CD4-positive, alpha-beta T cell treated with Interleukin-17A for 1 hour (primary cell): ENCODE measurements around the gene FBXO44.
A peak's percentile ranks its signal among the peaks of the same experiment; 100 is the strongest.
"Not testable (repeated sequence)": the region's sequence is repeated elsewhere in the genome, so short reads cannot be mapped to it uniquely, and the experiment has no call there.

Source experiments
- DNase-seq: peaks from one replicate; pipeline ENCODE4 v3.0.0-alpha.2; 2020

FBXO44 gene, protein sequence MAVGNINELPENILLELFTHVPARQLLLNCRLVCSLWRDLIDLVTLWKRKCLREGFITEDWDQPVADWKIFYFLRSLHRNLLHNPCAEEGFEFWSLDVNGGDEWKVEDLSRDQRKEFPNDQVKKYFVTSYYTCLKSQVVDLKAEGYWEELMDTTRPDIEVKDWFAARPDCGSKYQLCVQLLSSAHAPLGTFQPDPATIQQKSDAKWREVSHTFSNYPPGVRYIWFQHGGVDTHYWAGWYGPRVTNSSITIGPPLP

DNA sequence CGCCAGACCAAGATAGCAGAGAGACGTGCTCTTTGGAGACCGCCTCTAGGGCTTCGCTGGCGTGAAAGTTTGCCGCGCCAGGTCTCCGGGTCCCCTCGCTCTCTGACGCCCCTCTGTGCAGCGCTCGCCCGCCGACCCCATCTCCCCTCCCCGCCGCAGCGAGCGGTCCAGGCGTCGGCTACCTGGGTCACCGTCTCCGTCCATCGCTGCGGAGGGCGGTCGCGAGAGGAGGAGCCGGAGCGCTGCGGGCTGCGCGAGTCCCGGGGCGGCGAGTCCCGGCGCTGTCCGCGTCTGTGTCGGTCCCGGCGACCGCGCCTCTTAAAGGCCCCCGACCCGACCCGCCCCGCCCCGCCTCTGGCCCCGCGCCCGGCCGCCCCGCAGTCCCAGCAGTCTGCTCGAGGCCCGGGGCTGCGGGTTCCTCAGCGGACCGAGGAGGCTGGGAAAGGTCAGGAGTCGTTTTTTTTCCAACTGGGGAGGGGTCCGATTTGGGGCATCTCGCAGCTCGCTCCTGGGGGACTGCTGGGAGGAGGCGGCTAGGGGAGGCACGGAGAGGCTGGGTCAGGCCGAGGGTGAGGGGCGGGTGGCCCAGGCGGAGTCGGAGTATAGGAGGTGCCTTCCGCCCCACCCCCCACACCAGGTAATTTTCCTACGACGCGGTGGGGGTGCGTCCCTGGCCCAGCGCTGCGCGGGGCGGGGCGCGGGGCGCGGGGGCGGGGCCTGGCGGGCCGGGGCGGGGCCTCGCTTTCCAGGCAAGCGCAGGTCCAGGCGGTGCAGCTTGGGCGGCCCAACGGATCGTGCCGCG, at the start of gene FBXO44, which contains the start of gene FBXO2:
Gene FBXO44 (plus strand): TSS at position 741 of the 802 bp plus-strand sequence. CDS start 959 bp downstream, outside the sequence.
Gene FBXO2 (minus strand): TSS at position 293 of the 802 bp plus-strand sequence. CDS start 89 bp downstream, at position 204.
- DNase-seq, result peak; percentile 67

DNA sequence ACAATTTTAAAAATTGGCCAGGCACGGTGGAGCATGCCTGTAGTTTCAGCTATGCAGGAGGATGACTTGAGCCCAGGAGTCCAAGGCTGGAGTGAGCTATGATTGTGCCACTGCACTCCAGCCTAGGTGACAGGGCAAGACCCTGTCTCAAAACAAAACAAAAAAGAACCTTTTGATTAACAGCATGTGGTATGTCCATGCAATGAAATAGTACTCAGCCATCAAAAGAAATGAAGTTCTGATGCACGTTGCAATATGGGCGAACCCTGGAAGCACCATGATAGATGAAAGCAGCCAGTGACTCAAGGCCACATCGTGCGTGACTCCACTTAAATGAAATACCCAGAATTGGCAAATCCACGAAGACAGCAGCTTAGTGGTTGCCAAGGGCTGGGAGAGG, 47.9 kb upstream of the FBXO44 start:
- DNase-seq, result no peak

DNA sequence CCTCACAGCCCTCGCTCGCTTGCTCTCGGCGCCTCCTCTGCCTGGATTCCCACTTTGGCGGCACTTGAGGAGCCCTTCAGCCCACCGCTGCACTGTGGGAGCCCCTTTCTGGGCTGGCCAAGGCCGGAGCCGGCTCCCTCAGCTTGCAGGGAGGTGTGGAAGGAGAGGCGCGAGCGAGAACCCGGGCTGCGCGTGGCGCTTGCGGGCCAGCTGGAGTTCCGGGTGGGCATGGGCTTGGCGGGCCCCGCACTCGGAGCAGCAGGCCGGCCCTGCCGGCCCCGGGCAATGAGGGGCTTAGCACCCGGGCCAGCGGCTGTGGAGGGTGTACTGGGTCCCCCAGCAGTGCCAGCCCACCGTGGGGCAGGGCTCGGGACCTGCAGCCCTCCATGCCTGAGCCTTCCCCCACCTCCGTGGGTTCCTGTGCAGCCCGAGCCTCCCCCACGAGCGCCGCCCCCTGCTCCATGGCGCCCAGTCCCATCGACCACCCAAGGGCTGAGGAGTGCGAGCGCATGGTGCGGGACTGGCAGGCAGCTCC, 46.0 kb upstream of the FBXO44 start:
- not testable (repeated sequence) for DNase-seq

GRCh38 chr1:11609378-11609777, 45.3 kb upstream of the FBXO44 start:
- not testable (repeated sequence) for DNase-seq

DNA sequence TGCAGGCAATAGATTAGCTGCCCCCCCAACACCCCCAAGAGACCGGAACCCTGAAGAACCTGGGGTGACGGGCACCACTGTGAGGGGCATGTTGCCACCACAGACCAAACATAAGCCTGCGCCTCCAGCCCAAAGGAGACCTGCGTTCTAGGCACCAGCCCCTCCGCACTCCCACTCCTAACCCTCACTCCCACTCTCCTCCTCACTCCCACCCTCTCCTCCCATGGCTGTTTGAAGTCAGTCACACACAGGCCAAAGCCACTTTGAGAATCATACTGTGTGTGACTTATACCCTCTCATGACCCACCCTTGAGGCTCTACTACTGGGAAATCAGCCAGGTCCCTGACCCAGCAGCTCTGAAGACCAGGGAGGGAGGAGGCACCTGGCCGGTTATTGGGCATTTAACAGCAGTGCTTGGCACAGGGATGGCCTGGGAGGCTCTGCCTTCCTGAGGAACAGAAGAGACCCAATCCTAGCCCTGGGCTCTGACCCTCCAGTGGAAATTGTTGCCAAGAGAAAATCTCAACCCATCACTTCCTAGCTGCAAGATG, 44.0 kb upstream of the FBXO44 start:
- no peak for DNase-seq

- DNase-seq, result no peak
Observed at GRCh38 chr1:11611638-11612327, 42.9 kb upstream of the FBXO44 start.

GRCh38 chr1:11613347-11613746, 41.3 kb upstream of the FBXO44 start:
- no peak for DNase-seq

GRCh38 chr1:11615090-11615489, 39.6 kb upstream of the FBXO44 start:
- no peak for DNase-seq

DNA sequence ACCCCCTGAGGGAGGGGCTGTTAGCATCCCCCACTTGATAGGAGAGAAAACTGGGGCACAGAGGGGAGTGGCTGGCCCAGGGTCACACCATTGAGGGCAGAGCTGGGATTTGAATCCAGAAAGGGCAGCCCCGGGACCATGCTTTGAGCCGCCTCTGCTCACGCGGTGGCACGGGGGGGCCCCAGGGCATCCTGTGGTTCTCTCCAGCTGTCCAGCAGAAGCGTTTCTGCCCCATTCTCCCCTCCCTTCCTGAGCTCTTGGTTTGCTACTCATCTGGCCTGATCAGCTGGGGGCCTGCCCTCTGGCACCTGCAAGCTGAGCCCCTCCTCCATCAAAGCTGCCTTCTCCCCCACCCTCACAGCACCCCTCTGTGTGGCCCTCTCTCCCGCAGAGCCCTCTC, 37.9 kb upstream of the FBXO44 start:
- no peak for DNase-seq

DNA sequence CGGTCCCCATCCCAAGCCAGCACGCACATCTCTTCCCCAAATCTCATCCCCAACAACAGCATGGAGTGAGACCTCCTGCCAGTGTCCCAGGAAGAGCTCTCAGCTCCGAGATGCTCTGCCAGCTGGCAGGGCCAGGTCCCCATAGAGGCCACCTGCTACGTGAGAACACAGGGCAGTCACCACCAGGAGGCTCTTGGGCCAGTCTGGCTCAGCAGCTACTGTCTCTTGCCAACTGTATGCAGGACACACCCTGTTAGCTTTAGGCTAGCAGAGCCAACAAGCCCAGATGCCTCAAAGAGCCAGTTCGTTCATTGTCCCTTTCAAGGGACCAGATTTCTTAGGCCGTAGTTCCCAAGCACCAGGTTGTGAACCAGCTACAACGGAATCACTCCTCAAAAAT, 37.4 kb upstream of the FBXO44 start:
- DNase-seq, result no peak

- no peak for DNase-seq
Observed at GRCh38 chr1:11617741-11618140, 36.9 kb upstream of the FBXO44 start.

- DNase-seq, result no peak
Observed at GRCh38 chr1:11620405-11620804, 34.3 kb upstream of the FBXO44 start.

DNA sequence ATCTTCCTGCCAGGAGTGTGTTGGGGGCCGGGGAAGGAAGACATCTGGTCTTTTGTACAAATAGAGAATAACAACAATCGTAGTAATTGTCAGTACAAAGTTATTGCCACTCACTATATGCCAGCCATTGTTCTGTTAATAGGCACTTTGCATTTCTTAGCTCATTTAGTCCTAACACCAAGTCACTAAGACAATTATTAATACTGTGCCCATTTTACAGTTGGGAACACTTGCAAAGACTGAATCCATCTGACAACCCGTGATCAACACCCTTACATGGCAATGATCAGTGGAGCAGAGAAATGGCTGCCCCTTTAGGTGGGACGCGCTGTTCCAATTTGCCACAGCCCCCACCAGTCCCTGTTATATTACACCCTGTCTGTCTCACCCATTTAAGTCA, 33.8 kb upstream of the FBXO44 start:
- no peak for DNase-seq

- DNase-seq, result no peak
Observed at GRCh38 chr1:11622398-11622797, 32.3 kb upstream of the FBXO44 start.

DNA sequence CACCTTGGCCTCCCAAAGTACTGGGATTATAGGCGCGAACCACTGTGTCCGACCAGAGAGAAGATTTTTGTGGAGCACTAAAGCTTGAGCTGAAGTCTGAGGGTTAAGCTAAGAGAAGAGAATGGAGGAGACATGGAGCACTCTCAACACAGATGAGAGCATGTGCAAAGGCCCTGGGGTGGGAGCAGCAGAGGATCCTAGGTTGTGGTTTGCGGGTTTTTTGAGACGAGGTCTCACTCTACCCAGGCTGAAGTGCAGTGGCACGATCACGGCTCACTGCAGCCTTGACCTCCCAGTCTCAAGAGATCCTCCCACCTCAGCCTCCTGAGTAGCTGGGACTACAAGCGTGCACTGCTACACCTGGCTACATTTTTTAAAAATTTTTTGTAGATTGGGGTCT, 31.0 kb upstream of the FBXO44 start:
- DNase-seq, result no peak

DNA sequence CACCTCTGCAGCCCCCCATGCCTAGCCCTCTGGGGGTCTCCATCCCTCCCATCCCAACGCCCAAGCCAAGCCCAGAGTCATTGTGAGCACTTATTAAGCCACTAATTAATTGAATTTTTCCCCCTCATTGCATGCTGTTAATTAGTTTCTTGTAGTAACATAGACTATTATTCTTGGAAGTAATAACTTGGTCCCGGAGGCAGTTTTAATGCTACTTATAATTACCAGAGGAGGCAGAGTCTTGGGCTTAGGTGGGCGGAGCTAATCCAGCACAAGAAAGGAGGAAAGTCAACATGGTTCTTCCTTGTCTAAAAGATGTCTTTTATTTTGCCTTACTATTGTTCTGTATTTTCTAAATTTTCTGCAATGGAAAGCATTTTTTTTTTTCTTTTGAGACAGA, 28.1 kb upstream of the FBXO44 start:
- DNase-seq, result no peak

DNA sequence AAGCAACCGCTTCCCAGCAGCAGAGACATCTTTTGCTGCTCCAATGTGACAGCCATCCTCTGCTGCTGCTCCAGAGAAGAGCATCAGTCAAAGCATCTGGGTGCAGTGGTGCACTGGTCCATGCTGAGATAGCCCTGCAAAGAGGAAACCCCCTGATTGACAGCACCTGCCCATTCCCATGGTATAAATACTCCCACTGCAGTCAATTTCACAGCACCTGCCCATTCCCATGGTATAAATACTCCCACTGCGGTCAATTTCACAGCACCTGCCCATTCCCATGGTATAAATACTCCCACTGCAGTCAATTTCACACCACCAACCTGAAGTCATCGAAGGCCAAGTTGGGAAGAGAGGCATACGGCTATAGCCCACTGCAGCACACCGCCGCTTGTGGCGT, 25.9 kb upstream of the FBXO44 start:
- no peak for DNase-seq

DNA sequence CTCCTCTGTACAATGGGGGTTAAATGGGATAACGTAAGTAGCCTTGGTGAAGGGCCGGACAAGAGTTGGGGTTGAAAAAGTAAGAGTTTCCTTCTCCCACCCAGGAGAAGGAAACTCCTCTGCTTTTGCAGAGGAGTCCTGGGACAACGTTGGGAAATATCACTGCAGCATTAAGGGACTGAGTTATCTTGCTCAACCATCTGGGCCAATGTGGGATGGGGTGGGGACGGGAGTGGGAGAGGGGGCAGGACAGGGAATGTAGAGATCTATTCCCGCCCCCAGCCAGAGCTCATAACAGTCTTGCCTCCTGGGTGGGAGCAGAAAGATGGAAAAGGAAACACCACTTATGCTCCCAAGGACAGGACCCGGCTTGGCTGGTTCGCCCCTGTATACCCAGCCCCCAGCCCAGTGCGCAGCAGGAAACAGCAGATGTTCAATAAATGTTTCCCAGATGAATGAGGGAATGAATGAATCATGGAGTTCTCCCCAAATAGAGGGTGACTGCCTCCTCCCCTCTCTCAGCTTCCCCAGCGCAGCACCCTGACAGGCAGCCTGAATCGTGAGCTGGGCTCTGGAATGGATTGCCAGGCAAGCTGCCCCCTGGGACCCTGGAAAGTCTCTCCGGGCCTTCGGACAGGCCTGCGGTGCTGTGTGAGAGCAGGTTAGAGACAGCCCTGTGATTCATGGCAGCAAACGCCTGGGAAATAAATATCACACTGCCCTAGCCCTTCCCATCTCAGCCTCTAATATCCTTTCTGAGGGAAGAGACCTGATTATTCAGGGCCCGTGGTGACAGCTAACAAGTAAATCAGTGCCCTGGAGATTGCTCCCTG, 25.3 kb upstream of the FBXO44 start:
- DNase-seq, result no peak

GRCh38 chr1:11634365-11635192, 20.1 kb upstream of the FBXO44 start:
- DNase-seq, result no peak

DNA sequence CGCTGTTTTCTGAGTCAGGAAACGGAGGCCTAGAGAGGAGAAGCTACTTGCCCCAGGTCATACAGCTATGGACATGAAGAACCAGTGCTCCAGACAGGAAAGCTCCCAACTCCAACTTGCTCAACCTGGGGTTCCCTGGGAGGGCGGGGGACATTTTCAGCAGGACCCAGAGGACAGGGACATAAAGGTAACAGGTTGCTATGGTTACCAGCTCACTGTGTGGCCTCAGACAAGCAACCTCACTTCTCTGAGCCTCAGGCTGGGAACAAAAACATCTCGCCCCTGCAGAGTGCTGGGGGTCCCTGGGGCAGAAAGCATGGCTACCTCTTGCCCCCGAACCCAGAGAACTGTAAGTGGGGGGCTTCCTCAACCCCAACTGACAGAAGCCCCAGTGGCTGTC, 16.6 kb upstream of the FBXO44 start:
- no peak for DNase-seq

GRCh38 chr1:11639372-11639771, 15.3 kb upstream of the FBXO44 start:
- DNase-seq, result no peak
